GM12874 (cell line): ENCODE data around the gene PRMT3.

Source experiments
- CTCF ChIP-seq: IDR thresholded peaks from 2 replicates; pipeline ENCODE4 v1.5.1; 2011; ENCODE audit warnings: low read depth, mild to moderate bottlenecking, control low read depth, low read length, moderate library complexity; ENCODE audit not compliant: insufficient read depth

The PRMT3 gene

GRCh38 chr11:20459865-20460264 is 72.3 kb downstream of the PRMT3 start:
- TF ChIP-seq CTCF, result no peak

GRCh38 chr11:20464518-20464917 is 77.0 kb downstream of the PRMT3 start:
- no peak for TF ChIP-seq CTCF

- TF ChIP-seq CTCF, result no peak
Observed at GRCh38 chr11:20467487-20468185, 80.1 kb downstream of the PRMT3 start.

- no peak for TF ChIP-seq CTCF
Observed at GRCh38 chr11:20470348-20470747, 82.8 kb downstream of the PRMT3 start.

- no peak for TF ChIP-seq CTCF
Observed at GRCh38 chr11:20474176-20474881, 86.8 kb downstream of the PRMT3 start.

- no peak for TF ChIP-seq CTCF
Observed at GRCh38 chr11:20474882-20475517, 87.5 kb downstream of the PRMT3 start.

- TF ChIP-seq CTCF, result no peak
Observed at GRCh38 chr11:20477418-20478090, 90.0 kb downstream of the PRMT3 start.
